Hepatocyte (in vitro differentiated cells): ENCODE results near the gene KANK4. TPM values are rescaled to one million over a fixed set of nuclear protein-coding genes. Genes with fewer than 3 reads are reported as not detected.

Experiments used
- polyA plus RNA-seq: library from polyadenylated mRNA; unstranded; fragments of >200 nt; fragmentation: Nextera tagmentation; extraction: Ambion mirVana; gene quantifications from 2 replicates; pipeline ENCODE4 v1.2.1, GENCODE V29; 2016
- small RNA-seq: library from RNA; depleted of rRNA; stranded (forward); fragments of <200 nt; gene quantifications from one replicate; pipeline ENCODE3, GENCODE V24; 2014
- total RNA-seq: library from RNA; depleted of rRNA; stranded (reverse); fragments of >200 nt; gene quantifications from 2 replicates; pipeline ENCODE4 v1.2.3, GENCODE V29; 2014

KANK4 gene
- total and polyA plus RNA-seq, 2 experiments from 2014 or later: 6.0 to 7.7 TPM

Small RNA genes lying within 50 kb of the gene (small RNA-seq; reads per million reads assigned to genes)
- not detected for gene RNU6-371P

Other genes starting within 250 kb of the KANK4 start
- gene L1TD1, start 124.6 kb downstream of the KANK4 start, total RNA-seq: 0.77 and 1.0 TPM in 2 replicates
- gene L1TD1, start 124.6 kb downstream of the KANK4 start, polyA plus RNA-seq: 0.53 and 1.3 TPM in 2 replicates
- 22.7 and 28.5 TPM in 2 replicates for gene USP1, start 117.6 kb upstream of the KANK4 start, total RNA-seq
- 11.6 and 16.1 TPM in 2 replicates for gene USP1, start 117.6 kb upstream of the KANK4 start, polyA plus RNA-seq